NT2/D1 (cell line): ENCODE data around the gene ATAD3C.
"Not testable (repeated sequence)": the region's sequence is repeated elsewhere in the genome, so short reads cannot be mapped to it uniquely, and the experiment has no call there.

Source experiments
- SUZ12 ChIP-seq: IDR thresholded peaks from 2 replicates; pipeline ENCODE4 v1.6.1; 2011; ENCODE audit not compliant: insufficient read length, insufficient read depth; ENCODE audit errors: extremely low read depth
- YY1 ChIP-seq: IDR thresholded peaks from 2 replicates; pipeline ENCODE4 v1.6.1; 2011; ENCODE audit not compliant: insufficient read length, insufficient read depth
- ZNF274 ChIP-seq: IDR thresholded peaks from 2 replicates; pipeline ENCODE4 v1.6.1; 2011; ENCODE audit warnings: mild to moderate bottlenecking, low read depth, low read length

DNA sequence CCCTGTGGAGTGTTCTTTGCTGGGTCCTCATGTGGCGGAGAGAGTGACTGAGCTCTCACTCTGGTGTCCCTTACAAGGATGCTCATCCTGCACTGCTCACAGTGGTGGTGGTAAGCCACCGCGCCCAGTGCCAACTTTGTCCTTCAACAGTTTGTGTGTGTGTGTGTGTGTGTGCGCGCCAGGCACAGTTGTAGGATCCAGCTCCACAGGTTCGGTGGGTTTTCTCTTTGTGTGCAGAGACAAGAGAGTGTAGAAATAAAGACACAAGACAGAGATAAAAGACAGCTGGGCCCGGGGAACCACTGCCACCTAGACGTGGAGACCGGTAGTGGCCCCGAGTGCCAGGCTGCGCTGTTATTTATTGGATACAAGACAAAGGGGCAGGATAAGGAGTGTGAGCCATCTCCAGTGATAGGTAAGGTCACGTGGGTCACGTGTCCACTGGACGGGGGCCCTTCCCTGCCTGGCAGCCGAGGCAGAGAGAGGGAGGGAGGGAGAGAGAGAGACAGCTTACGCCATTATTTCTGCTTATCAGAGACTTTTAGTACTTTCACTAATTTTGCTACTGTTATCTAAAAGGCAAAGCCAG lies 55.4 kb downstream of the ATAD3C start:
- TF ChIP-seq SUZ12, YY1, ZNF274: not testable (repeated sequence)
